Endodermal cell (in vitro differentiated cells): Measurements from ENCODE around the gene NOS1AP. TPM values are rescaled to one million over a fixed set of nuclear protein-coding genes. Genes with fewer than 3 reads are reported as not detected.

Experiments
- DNase-seq: peaks from one replicate; pipeline ENCODE4 v3.0.0-alpha.2; 2017
- H3K27ac ChIP-seq: 2 replicates; pipeline ENCODE4 v1.5.1; 2013; ENCODE audit warnings: mild to moderate bottlenecking, low read depth, low read length, moderate library complexity
- H3K27me3 ChIP-seq: 2 replicates; pipeline ENCODE4 v1.6.1; 2013; ENCODE audit warnings: mild to moderate bottlenecking, low read length, moderate library complexity; ENCODE audit not compliant: insufficient read depth, control insufficient read depth, poor library complexity, severe bottlenecking
- H3K36me3 ChIP-seq: 2 replicates; pipeline ENCODE4 v1.7.0; 2013; ENCODE audit warnings: mild to moderate bottlenecking, low read length, moderate library complexity; ENCODE audit not compliant: control insufficient read depth, insufficient read depth
- H3K4me1 ChIP-seq: one replicate; pipeline ENCODE4 v1.7.0; 2013; ENCODE audit warnings: low read length; ENCODE audit not compliant: control insufficient read depth, insufficient read depth
- H3K4me3 ChIP-seq: 2 replicates; pipeline ENCODE4 v1.5.1; 2013; ENCODE audit warnings: mild to moderate bottlenecking, low read length, moderate library complexity
- H3K9ac ChIP-seq: 2 replicates; pipeline ENCODE4 v1.6.1; 2013; ENCODE audit warnings: mild to moderate bottlenecking, low read length, moderate library complexity; ENCODE audit not compliant: poor library complexity, severe bottlenecking; ENCODE audit errors: extremely low read depth
- H3K9me3 ChIP-seq: 2 replicates; pipeline ENCODE4 v1.6.1; 2013; ENCODE audit warnings: mild to moderate bottlenecking, low read length, moderate library complexity; ENCODE audit not compliant: control insufficient read depth
- H3K27ac Mint-ChIP-seq: 2 replicates; pipeline ENCODE4 v1.8.0; 2020; ENCODE audit warnings: mixed read lengths
- H3K27me3 Mint-ChIP-seq: 2 replicates; pipeline ENCODE4 v1.8.0; 2021; ENCODE audit warnings: mild to moderate bottlenecking, mixed read lengths; ENCODE audit not compliant: insufficient read depth
- H3K36me3 Mint-ChIP-seq: 2 replicates; pipeline ENCODE4 v1.8.0; 2020; ENCODE audit warnings: low read depth, mixed read lengths
- H3K4me1 Mint-ChIP-seq: 2 replicates; pipeline ENCODE4 v1.8.0; 2020; ENCODE audit warnings: mixed read lengths
- H3K4me3 Mint-ChIP-seq: 2 replicates; pipeline ENCODE4 v1.8.0; 2020; ENCODE audit warnings: mild to moderate bottlenecking, moderate library complexity, mixed read lengths
- H3K9me3 Mint-ChIP-seq: 2 replicates; pipeline ENCODE4 v1.8.0; 2020; ENCODE audit warnings: mild to moderate bottlenecking, mixed read lengths
- CTCF ChIP-seq: fragments of 200-600 bp; sonication (generic); conservative IDR thresholded peaks from 2 replicates; pipeline ENCODE4 v1.5.0; 2021; ENCODE audit warnings: antibody characterized with exemption, mild to moderate bottlenecking
- WGBS, 2 experiments: methylation state at CpG; one replicate each; pipeline versions ENCODE4 v1.1.5 to v1.1.7; 2013; ENCODE audit warnings: missing lambda C conversion rate in 2 of 2, mixed read lengths in 1 of 2; ENCODE audit not compliant: insufficient coverage in 1 of 2, insufficient read length in 1 of 2; 5-methylcytosine and 5-hydroxymethylcytosine counted together
- total RNA-seq, 2 donors: library from RNA; stranded (reverse); fragmentation: NEBNext Ultra II Directional in 1 of 2; extraction: Animal tissue kit (Norgen Biotek cat#: 25700) in 1 of 2; gene quantifications; 2 replicates in 1 of 2; 3 replicates in 1 of 2; pipeline ENCODE4 v1.2.1, GENCODE V29; 2021

The NOS1AP gene
- total RNA-seq, 2 donors from 2014 or later = 4.8 to 5.9 TPM

GRCh38 chr1:162363823-162364222 lies 294.3 kb downstream of the NOS1AP start:
- no peaks in the 10 kb centered on the region for H3K9me3 ChIP-seq
- WGBS, 2 experiments = 92 to 95% methylated on average over 3 of the region's 3 CpGs
- Mint-ChIP-seq H3K9me3 (no peaks in the 10 kb centered on the region), H3K36me3 (no peaks in the 10 kb centered on the region), H3K4me1 (no peaks in the 10 kb centered on the region), H3K27me3 (peaks cover 1% of the 10 kb centered on the region), H3K4me3 (no peak overlapping the region), H3K27ac (no peak overlapping the region)
- H3K9ac ChIP-seq = no peak overlapping the region
- no peak for TF ChIP-seq CTCF
- no peaks in the 10 kb centered on the region for H3K4me1 ChIP-seq
- no peaks in the 10 kb centered on the region for H3K36me3 ChIP-seq
- DNase-seq = no peak
- no peak overlapping the region for H3K27ac ChIP-seq
- no peak overlapping the region for H3K4me3 ChIP-seq
- no peaks in the 10 kb centered on the region for H3K27me3 ChIP-seq

GRCh38 chr1:162364498-162364897 lies 295.0 kb downstream of the NOS1AP start:
- H3K4me3 Mint-ChIP-seq = no peak overlapping the region
- H3K4me1 ChIP-seq = no peaks in the 10 kb centered on the region
- no peaks in the 10 kb centered on the region for H3K9me3 ChIP-seq
- WGBS, 2 experiments = 89 to 100% methylated on average over 1 of the region's 1 CpG
- no peaks in the 10 kb centered on the region for H3K9me3 Mint-ChIP-seq
- H3K27ac ChIP-seq = no peak overlapping the region
- H3K4me3 ChIP-seq = no peak overlapping the region
- H3K36me3 Mint-ChIP-seq = no peaks in the 10 kb centered on the region
- H3K9ac ChIP-seq = no peak overlapping the region
- H3K4me1 Mint-ChIP-seq = no peaks in the 10 kb centered on the region
- H3K27me3 ChIP-seq = no peaks in the 10 kb centered on the region
- no peaks in the 10 kb centered on the region for H3K36me3 ChIP-seq
- peaks cover 1% of the 10 kb centered on the region for H3K27me3 Mint-ChIP-seq
- no peak for DNase-seq
- H3K27ac Mint-ChIP-seq = no peak overlapping the region
- TF ChIP-seq CTCF = no peak

- DNase-seq = no peak
- H3K9ac ChIP-seq = no peak overlapping the region
- WGBS, 2 experiments = 95% methylated on average over 5 to 10 of the region's 10 CpGs
- no peaks in the 10 kb centered on the region for H3K27me3 ChIP-seq
- H3K4me1 Mint-ChIP-seq = no peaks in the 10 kb centered on the region
- H3K4me3 Mint-ChIP-seq = no peak overlapping the region
- no peaks in the 10 kb centered on the region for H3K9me3 ChIP-seq
- no peaks in the 10 kb centered on the region for H3K9me3 Mint-ChIP-seq
- H3K4me3 ChIP-seq = no peak overlapping the region
- no peak for TF ChIP-seq CTCF
- H3K27me3 Mint-ChIP-seq = peaks cover 1% of the 10 kb centered on the region
- no peak overlapping the region for H3K27ac Mint-ChIP-seq
- no peaks in the 10 kb centered on the region for H3K36me3 Mint-ChIP-seq
- H3K36me3 ChIP-seq = no peaks in the 10 kb centered on the region
- no peak overlapping the region for H3K27ac ChIP-seq
- no peaks in the 10 kb centered on the region for H3K4me1 ChIP-seq
Observed at GRCh38 chr1:162365284-162366020, 296.0 kb downstream of the NOS1AP start.
